GM19452 (cell line): ENCODE results near the gene CP.
"Not testable (repeated sequence)": the region's sequence is repeated elsewhere in the genome, so short reads cannot be mapped to it uniquely, and the experiment has no call there.

Source experiments
- ATAC-seq: cut with Tn5 transposase; IDR thresholded peaks from one replicate; pipeline ENCODE4 v1.9.1; 2021; ENCODE audit not compliant: unreplicated experiment

CP gene

GRCh38 chr3:149227591-149228268 is 6.1 kb upstream of the CP start:
- ATAC-seq = no peak

GRCh38 chr3:149226776-149227175 is 5.1 kb upstream of the CP start:
- ATAC-seq = no peak

DNA sequence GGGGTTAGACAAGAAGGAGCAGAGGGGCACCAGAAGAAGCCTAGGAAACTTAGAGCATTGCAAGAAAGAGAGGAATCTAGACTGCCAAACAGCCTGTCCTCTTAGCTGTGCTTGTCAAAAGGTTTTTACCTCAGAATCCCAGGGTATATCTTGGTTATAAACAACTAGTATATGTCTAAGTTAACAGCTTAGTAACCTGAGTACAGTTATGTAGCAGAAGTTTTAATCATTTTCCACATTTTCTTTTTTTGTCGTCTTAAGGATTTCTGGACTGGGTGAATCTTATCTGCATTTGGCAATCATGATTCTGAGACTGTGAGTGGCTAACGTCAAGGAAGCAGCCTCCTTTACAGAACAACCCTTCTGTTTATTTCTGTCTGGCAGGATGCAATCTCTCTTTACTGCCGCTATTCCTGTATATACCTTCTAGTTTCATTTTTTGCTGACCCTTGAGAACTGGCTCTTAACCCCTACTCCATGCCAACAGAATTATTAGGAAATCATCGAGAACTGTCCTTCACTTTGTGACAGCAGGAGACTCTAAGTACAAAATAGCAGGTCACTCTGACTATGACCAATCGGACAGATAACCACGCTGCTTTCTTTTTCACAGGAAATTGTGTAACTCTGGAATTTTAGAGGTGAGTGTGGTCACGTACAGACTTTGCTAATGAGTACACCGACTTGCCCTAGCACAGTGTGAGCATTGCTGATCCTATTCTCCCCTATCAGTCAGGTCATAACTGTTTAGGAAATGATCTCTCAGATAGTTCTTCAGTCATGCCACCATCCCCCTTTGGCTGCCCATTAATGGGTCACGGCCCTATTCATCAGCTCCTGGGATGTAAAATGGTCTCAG is 3.3 kb upstream of the CP start:
- peak; percentile 98 for ATAC-seq

GRCh38 chr3:149223461-149223820 is 1.8 kb upstream of the CP start:
- no peak for ATAC-seq

DNA sequence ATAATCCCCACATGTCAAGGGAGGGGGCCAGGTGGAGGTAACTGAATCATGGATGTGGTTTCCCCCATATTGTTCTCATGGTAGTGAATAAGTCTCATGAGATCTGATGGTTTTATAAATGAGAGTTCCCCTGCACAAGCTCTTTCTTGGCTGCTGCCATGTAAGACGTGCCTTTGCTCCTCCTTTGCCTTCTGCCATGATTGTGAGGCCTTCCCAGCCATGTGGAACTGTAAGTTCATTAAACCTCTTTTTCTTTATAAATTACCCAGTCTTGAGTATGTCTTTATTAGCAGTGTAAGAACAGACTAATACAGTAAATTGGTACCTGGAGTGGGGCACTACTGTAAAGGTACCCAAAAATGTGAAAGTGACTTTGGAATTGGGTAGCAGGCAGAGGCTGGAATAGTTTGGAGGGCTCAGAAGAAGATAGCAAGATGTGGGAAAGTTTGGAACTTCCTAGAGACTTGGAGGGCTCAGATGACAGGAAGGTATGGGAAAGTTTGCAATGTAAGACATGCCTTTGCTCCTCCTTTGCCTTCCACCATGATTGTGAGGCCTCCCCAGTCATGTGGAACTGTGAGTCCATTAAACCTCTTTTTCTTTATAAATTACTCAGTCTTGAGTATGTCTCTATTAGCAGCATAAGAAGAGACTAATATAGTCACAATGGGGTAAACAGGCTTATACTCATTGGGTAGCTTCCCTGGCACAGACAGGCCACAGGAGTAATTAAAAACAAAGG is 2.1 kb downstream of the CP start:
- ATAC-seq = not testable (repeated sequence)

DNA sequence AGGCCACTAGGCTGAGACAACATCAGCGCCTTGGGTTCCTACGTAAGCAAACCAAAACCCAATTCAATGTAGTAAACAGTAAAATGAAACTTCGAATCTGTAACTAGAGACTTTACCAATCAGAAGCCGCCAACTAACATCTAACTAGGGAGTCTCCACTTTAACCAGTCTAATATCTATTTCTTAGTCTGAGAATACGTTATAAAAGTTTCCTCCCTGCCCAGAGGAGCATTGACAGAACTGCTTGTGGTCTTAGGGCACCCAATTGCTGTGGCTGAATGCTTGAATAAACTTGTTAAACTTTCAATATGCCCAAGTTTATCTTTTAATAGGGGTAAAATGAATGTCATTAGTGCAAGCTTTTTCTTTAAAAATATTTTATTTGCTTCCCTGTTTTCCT is 4.3 kb downstream of the CP start:
- ATAC-seq = no peak

DNA sequence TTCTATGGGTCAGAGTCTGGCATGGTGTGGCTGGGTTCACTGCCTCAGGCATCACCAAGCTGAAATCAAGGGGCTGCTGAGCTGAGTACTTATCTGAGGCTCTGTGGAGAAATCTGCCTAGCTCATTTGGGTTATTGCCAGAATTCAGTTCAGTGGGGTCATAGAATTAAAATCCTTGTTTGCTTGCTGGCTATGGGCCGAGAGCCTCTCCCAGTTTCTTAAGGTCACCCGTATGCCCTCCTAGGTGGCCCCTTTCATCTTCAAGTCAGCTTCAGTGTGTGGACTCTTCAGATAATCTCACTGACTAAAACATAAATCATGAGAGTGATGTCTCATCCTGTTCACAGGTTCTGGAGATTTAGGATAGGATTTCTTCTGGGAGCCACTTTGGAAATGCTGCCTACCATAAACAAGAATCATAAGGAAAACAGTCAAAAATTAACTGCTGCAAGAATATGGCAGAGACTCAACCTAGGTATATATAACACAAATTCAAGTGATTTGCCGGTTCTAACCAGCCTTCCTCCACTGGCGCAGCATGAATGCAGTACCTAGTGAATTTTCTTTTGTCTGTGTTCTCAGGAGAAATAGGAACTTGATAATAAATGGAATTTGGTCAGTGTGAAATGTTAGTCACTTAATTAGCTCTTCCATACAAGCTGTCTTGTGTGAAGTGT is 5.3 kb downstream of the CP start:
- ATAC-seq = no peak

GRCh38 chr3:149215515-149215914 is 6.1 kb downstream of the CP start:
- ATAC-seq = no peak

- no peak for ATAC-seq
Observed at GRCh38 chr3:149214702-149215101, 6.9 kb downstream of the CP start.

DNA sequence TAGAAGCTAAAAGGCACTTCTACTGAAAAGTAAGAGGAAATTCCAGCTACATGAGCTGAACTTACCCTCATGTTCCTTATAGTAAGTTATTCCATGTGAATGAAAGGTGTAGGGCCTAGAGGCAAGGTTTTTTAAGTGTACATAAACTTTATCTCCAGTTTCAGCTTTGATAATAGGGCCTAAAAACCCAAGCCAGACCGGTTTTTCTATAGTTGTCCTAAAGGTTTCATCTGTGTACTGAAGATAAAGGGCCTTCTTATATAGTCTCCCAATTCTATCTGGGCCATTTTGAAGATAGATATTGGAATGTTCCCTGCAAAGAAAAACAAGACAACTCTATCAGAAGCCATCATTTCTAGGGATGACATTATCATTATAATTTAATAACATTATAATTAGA is 9.2 kb downstream of the CP start:
- no peak for ATAC-seq

DNA sequence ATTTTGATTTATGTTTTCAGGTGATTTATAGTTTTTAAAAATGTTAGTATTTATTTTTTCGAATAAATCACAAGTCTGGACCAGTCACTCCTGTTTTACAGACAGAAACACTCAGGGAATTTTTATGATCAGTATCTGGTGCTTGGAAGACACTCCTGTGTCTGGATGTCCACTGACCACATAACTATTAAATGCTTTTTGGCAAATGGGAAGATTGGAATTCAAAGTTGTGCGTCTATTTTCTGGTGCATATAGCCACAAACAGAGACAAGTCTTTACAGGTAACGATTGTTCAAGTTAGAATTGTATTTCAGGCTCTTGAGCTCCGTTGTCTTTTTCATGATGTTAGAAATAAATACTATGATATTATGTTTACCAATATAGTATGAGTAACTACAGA is 12.2 kb downstream of the CP start:
- ATAC-seq = no peak

DNA sequence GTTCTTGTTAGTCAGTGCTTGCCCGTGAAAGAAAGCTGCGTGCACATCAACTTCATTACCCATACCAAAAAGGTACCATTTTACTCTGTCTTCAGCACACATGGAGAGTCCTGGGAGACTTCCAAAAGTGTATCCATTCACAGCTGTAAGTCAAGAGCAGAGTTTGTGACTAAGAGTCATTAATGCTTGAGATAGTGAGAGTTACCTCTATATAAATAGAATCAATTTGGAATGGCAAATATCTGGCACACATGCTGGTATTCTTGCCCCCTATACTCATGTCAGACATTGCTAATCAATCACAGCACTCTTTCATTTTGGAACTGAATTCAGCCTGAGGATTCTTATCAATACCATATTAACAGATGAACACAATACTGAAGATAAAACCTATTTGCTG is 14.2 kb downstream of the CP start:
- ATAC-seq = no peak

GRCh38 chr3:149204390-149204991 is 17.1 kb downstream of the CP start:
- ATAC-seq = no peak

GRCh38 chr3:149203758-149204157 is 17.9 kb downstream of the CP start:
- peak; percentile 97 for ATAC-seq

- ATAC-seq = no peak
Observed at GRCh38 chr3:149199474-149199873, 22.2 kb downstream of the CP start.

DNA sequence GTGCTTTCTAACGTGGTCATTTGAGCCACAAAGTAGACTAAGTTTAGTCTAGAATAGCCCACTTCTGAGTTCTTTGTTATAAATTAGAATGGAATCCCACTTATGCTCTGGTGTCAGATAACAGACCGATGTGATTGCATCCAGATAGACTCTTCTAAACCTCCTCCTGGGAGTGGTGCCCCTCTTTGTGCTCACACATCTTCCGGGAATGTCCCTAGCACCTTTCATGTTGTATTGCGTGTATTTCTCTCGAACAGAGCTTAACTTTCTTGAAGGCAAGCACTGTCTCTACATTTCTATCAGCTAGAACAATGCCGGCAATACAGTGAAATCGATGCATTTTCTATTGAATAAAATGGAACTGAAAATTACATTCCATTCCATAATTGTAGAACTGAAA is 23.0 kb downstream of the CP start:
- no peak for ATAC-seq

DNA sequence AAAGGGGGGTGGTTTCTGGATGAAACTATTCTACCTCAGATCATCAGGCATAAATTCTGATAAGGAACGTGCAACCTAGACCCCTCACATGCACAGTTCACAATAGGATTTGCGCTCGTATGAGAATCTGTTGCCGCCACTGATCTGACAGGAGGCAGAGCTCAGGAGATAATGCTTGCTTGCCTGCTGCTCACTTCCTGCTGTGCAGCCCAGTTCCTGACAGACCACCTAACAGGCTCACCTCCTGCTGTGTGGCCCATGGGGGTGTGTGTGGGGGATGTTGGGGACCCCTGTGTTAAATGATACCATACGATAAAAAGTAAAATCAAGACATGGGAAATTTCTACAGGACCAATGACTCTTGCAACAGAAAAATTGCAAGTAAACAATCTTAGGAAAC is 24.0 kb downstream of the CP start:
- no peak for ATAC-seq

- not testable (repeated sequence) for ATAC-seq
Observed at GRCh38 chr3:149196805-149197592, 24.6 kb downstream of the CP start.

DNA sequence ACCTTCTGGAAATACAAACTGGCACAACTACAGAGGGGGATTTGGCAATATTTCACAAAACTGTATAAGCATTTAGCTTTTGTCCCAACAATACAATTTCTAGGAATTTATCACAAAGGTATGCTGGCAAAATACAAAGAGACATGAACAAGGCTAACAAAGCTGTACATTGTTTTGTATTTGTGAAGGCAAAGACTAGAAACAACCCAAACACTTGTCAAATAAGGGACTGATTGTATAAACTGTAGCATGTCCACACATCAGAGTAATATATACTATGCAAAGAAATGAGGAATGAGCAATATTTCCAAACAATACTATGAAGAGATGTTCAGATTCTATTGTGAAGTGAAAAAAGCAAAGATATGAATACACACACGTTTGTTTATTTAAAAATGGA is 26.4 kb downstream of the CP start:
- no peak for ATAC-seq

GRCh38 chr3:149188494-149188893 is 33.1 kb downstream of the CP start:
- ATAC-seq = no peak
